ENCODE measurements around the gene MARK2.
"Not testable (repeated sequence)": the region's sequence is repeated elsewhere in the genome, so short reads cannot be mapped to it uniquely, and the experiment has no call there.

The MARK2 gene

DNA sequence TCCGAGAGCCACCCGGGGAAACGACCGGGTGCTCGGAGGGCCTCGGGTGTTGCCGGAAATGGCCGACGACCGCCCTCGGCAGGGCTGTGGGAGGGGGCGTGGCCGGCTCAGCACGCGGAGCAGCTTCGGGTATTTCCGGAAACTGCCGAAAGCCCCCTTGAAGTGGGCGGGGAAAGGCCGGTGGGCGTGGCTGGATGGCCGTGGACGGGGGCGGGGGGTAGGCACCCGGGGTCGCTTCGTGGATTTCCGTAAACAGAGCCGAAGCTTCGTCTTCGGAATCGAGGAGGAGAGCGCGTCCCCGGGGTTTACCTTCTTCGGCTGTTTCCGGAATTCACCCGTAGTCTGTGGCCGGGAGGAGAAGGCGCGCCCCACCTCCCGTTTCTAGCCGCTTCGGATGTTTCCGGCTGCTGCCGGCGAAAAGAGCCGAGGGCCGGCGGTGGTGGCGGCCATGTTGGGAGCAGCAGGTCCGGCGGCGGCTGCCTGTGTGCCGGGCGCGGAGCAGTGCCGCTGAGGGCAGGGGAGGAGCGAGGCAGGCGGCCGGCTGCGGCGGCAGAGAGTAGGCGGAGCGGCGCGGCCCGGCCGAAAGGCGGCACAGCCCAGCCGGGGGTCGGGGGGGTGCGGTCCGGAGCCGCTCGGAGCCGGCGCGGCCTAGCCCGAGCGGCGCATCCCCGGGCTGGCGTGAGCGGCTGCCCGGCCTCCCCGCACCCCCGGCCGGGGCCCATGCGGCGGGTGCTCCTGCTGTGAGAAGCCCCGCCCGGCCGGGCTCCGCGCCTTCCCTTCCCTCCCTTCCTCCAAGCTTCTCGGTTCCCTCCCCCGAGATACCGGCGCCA lies at the start of gene MARK2:
MARK2 (plus strand) TSS at position 433 of the 830 bp plus-strand sequence; CDS start at position 830, 397 bp downstream.
- peak; percentile 98 for DNase-seq

- no peak for DNase-seq
Measured at GRCh38 chr11:63791495-63792167, 47.3 kb upstream of the MARK2 start.

- no peak for DNase-seq
Measured at GRCh38 chr11:63793161-63793560, 45.7 kb upstream of the MARK2 start.

GRCh38 chr11:63795066-63795465 lies 43.8 kb upstream of the MARK2 start:
- no peak for DNase-seq

- DNase-seq = no peak
Measured at GRCh38 chr11:63800921-63801320, 38.0 kb upstream of the MARK2 start.

- DNase-seq = peak; percentile 45
Measured at GRCh38 chr11:63802637-63803414, 36.1 kb upstream of the MARK2 start.

DNA sequence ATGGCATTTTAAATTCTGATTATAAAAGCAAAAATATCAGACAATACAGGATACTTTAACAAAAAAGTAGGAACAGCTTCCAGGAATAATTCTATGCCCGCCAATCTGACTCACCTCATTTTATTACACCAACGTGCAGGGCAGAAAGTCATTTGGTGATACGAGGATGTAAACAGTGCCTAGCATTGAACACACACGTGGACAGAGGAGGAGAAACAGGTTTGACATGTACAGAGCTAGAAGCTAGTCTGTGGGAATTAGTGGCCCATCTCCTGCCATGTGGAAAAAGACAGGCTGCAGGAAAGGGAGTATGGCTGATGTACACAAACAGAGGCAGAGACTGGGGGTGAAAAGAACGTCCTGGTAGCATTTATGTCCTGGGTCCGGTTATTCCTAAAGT lies 34.7 kb upstream of the MARK2 start:
- DNase-seq = peak; percentile 10

DNA sequence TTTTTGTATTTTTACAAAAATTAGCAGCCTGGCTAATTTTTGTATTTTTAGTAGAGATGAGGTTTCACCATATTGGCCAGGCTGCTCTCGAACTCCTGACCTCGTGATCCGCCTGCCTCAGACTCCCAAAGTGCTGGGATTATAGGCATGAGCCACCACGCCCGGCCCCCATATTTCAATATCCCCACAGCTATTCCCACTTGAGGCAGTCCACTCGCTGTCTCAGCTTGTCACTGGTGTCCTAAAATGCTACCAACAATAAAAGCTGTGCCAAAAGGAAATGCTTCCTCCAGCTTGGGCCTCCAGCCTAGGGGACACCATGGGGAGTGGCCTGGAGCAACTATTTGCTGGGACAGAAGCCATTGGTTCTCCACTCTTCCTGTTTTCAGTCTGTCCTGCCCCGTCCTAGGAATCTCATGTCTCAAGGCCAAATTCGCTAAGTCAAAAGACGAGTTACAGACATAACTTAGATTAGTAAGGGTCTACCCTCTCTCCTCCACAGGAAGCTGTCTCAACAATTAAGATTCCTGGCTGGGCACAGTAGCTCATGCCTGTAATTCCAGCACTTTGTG lies 33.0 kb upstream of the MARK2 start:
- DNase-seq = no peak

- not testable (repeated sequence) for DNase-seq
Measured at GRCh38 chr11:63810383-63810782, 28.5 kb upstream of the MARK2 start.

DNA sequence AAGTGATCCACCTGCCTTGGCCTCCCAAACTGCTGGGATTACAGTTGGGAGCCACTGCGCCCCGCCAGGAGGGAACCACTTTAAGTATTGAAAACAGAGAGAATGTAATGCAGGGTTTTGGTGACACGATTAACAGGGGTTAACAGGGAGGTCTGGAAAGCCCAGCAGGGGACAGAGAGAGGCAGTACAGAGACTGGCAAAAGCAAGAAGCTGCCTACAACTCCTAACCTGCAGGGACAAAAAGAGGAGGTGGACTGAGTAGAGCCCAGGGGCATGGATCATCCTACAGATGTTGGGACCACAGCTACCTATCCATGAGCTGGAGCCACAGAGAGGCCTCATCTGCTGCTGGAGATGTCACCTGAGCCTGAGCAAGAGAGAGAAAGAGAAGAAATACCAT lies 27.4 kb upstream of the MARK2 start:
- DNase-seq = no peak

GRCh38 chr11:63813035-63813562 lies 25.8 kb upstream of the MARK2 start, which contains the start of gene SPINDOC:
TSS of gene SPINDOC (plus strand) at chr11:63813456. CDS start at chr11:63813687, 231 bp downstream.
- DNase-seq = peak; percentile 69

DNA sequence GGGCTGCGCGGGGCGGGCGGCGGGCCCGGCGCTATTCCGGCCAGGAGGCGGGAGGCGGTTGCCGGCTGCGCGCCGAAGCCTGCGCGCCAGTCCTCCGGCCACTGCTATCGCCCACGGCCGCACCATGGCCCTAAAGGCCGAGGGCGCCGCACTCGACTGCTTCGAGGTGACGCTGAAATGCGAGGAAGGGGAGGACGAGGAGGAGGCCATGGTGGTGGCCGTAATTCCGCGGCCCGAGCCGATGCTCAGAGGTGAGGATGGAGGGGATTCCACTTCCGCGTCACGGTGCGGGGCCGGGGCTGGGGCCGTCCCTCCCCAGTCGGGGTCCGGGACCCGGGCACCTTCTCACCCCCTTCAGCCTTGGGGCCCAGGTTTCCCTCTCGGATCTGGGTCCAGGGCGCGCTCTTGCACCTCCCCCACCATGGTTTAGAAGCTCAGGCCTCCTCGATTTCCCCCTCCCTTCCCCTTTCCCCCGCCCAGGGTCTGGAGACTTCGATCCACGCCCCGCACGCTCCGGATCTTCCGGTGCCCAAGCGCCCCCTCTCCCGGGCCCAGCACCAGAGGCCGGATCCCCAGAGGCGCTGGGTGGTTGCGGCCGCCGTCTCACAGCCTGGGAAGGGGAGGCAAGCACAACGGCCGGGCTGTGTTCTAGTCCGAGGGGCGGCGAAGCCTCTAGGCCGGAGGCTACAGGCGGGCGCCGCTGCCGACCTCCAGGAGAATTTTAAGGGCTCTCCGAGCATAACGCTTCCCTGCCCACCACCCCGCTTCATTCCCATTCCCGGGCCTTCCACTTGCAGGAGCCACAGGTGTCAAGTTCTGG lies 25.1 kb upstream of the MARK2 start:
- peak; percentile 13 for DNase-seq

DNA sequence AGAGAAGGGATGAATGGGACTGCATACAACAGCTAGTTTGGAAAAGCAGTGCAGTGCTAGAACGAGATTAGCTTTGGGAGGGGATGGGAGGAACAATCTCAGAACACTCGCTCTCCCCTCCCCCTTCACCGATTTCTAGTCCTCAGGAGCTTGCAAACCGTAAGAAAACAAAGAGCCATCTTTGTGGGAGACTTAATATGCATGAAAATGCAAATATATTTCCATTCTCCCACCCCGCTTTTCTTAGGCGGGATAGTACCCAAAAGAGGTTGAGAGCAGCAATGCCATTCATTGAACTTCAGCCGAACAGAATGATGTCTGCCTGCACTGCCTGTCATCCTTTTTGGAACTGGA lies 24.6 kb upstream of the MARK2 start:
- no peak for DNase-seq

- DNase-seq = no peak
Measured at GRCh38 chr11:63816166-63816565, 22.7 kb upstream of the MARK2 start.

- no peak for DNase-seq
Measured at GRCh38 chr11:63816732-63817131, 22.2 kb upstream of the MARK2 start.

- DNase-seq = no peak
Measured at GRCh38 chr11:63817758-63818498, 21.0 kb upstream of the MARK2 start.

DNA sequence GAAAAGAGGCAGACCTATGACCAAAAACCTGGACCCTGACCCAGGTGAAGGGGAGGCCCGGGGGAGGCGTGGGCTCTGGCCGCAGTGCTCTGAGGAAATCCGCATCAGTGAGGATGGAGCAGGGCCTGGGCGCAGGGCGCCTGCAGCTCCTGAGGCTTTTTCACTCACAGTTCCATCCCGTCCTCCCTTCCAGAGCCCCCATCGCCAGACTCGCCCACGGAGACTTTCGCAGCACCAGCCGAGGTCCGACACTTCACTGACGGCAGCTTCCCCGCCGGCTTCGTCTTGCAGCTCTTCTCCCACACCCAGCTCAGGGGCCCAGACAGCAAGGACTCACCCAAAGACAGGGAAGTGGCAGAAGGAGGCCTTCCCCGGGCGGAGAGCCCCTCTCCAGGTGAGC lies 20.3 kb upstream of the MARK2 start:
- no peak for DNase-seq

- DNase-seq = no peak
Measured at GRCh38 chr11:63821411-63821810, 17.5 kb upstream of the MARK2 start.

- DNase-seq = no peak
Measured at GRCh38 chr11:63826471-63827190, 12.3 kb upstream of the MARK2 start.

DNA sequence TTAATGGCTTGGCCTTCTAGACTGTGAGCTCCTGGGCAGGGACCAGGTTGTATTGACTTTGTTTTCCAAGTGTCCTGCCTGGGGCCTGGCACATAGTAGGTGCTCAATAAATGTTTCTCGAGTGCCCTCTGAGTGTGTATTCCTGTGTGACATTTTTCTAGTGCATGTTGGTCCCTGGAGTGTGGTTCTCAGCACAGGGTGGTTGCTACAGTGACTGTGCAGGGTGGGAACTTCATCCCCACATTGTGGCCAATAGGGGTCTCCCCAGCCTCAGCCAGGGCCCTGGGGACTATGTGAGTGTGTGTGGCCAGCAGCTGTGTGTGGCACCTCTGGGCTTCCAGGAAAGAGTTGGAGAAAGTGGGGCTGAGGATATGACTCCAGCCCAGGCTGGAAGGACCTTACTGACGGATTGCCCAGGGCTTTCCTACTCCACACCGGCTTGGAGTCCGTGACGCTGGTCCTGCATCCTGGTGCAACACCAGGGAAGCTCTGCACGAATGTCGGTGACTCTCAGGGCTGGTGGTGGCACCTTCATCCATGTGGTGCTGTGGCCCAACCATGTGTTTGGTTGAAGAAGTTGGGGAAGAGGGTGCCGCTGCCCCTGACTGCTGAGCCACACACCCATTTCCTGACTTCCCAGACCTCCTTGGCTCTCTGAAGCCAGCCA lies 9.0 kb upstream of the MARK2 start:
- no peak for DNase-seq

All from T1000 (cell line).